Ramos (cell line): Measurements from ENCODE around the gene EXOC6B.

Experiments used
- in situ Hi-C: fragments of 300-500 bp; cut with MboI; formaldehyde crosslinking; loops from one replicate; pipeline ENCODE4 v1.14.3; 2022; ENCODE audit warnings: low sequenced_read_pairs; ENCODE audit not compliant: unreplicated experiment

The EXOC6B gene

GRCh38 chr2:72825257-72826155, at the start of gene EXOC6B:
EXOC6B (minus strand) TSS chr2:72826033.
- in situ Hi-C loops: no loop called here

GRCh38 chr2:72871880-72872279, 46.0 kb upstream of the EXOC6B start:
- in situ Hi-C loops: no loop called here

- in situ Hi-C loops: no loop called here
Observed at GRCh38 chr2:72871060-72871459, 45.2 kb upstream of the EXOC6B start.

- in situ Hi-C loops: no loop called here
Observed at GRCh38 chr2:72864500-72864899, 38.7 kb upstream of the EXOC6B start.

- in situ Hi-C loops: no loop called here
Observed at GRCh38 chr2:72863046-72863445, 37.2 kb upstream of the EXOC6B start.

- in situ Hi-C loops: no loop called here
Observed at GRCh38 chr2:72862239-72862988, 36.6 kb upstream of the EXOC6B start.

GRCh38 chr2:72859831-72860262, 34.0 kb upstream of the EXOC6B start:
- in situ Hi-C loops: no loop called here

GRCh38 chr2:72851333-72851732, 25.5 kb upstream of the EXOC6B start:
- in situ Hi-C loops: no loop called here

- in situ Hi-C loops: no loop called here
Observed at GRCh38 chr2:72849138-72849462, 23.3 kb upstream of the EXOC6B start.

GRCh38 chr2:72848436-72849137, 22.8 kb upstream of the EXOC6B start:
- in situ Hi-C loops: no loop called here

GRCh38 chr2:72847534-72848315, 21.9 kb upstream of the EXOC6B start:
- in situ Hi-C loops: no loop called here

GRCh38 chr2:72846171-72847095, 20.6 kb upstream of the EXOC6B start:
- in situ Hi-C loops: no loop called here

- in situ Hi-C loops: no loop called here
Observed at GRCh38 chr2:72843301-72843700, 17.5 kb upstream of the EXOC6B start.

GRCh38 chr2:72841462-72842125, 15.8 kb upstream of the EXOC6B start:
- in situ Hi-C loops: no loop called here

GRCh38 chr2:72840066-72840465, 14.2 kb upstream of the EXOC6B start:
- in situ Hi-C loops: no loop called here

GRCh38 chr2:72837171-72837570, 11.3 kb upstream of the EXOC6B start:
- in situ Hi-C loops: no loop called here

GRCh38 chr2:72835403-72835802, 9.6 kb upstream of the EXOC6B start:
- in situ Hi-C loops: no loop called here

- in situ Hi-C loops: no loop called here
Observed at GRCh38 chr2:72834596-72834995, 8.8 kb upstream of the EXOC6B start.
